GM23248 (cell line): ENCODE measurements around the gene AOPEP. TPM values are rescaled to one million over a fixed set of nuclear protein-coding genes. Genes with fewer than 3 reads are reported as not detected.

ENCODE experiments used
- DNase-seq: peaks from one replicate; pipeline ENCODE4 v3.0.0-alpha.2; 2015
- H2AFZ ChIP-seq: fragments of 200-600 bp; sonication (generic); 2 replicates; pipeline ENCODE4 v1.6.1; 2016; ENCODE audit warnings: antibody characterized with exemption
- H3F3A ChIP-seq: fragments of 200-600 bp; sonication (generic); 2 replicates; pipeline ENCODE4 v1.6.1; 2016; ENCODE audit warnings: mild to moderate bottlenecking, antibody characterized with exemption, mixed run types; ENCODE audit not compliant: insufficient read depth
- H3K27ac ChIP-seq: fragments of 200-600 bp; sonication (generic); 2 replicates; pipeline ENCODE4 v1.5.1; 2016; ENCODE audit warnings: mild to moderate bottlenecking
- H3K27me3 ChIP-seq: fragments of 200-600 bp; sonication (generic); replicated peaks from 2 replicates; pipeline ENCODE4 v1.6.1; 2016; ENCODE audit warnings: mild to moderate bottlenecking; ENCODE audit not compliant: insufficient read depth
- H3K36me3 ChIP-seq: fragments of 200-600 bp; sonication (generic); 2 replicates; pipeline ENCODE4 v1.6.1; 2016; ENCODE audit warnings: low read depth, mild to moderate bottlenecking
- H3K4me1 ChIP-seq: fragments of 200-600 bp; sonication (generic); 2 replicates; pipeline ENCODE4 v1.6.1; 2016; ENCODE audit warnings: mild to moderate bottlenecking; ENCODE audit not compliant: insufficient read depth
- H3K4me2 ChIP-seq: fragments of 200-600 bp; sonication (generic); one replicate; pipeline ENCODE4 v1.6.1; 2016; ENCODE audit warnings: mild to moderate bottlenecking; ENCODE audit not compliant: unreplicated experiment
- H3K4me3 ChIP-seq: fragments of 200-600 bp; sonication (generic); 2 replicates; pipeline ENCODE4 v1.5.1; 2016; ENCODE audit warnings: mild to moderate bottlenecking
- H3K79me2 ChIP-seq: fragments of 200-600 bp; sonication (generic); 2 replicates; pipeline ENCODE4 v1.6.1; 2016; ENCODE audit warnings: mild to moderate bottlenecking; ENCODE audit not compliant: insufficient read depth
- H3K9ac ChIP-seq: fragments of 200-600 bp; sonication (generic); 2 replicates; pipeline ENCODE4 v1.6.1; 2016; ENCODE audit warnings: mild to moderate bottlenecking
- H3K9me2 ChIP-seq: fragments of 200-600 bp; sonication (generic); 2 replicates; pipeline ENCODE4 v1.6.1; 2016; ENCODE audit warnings: mixed run types, mild to moderate bottlenecking, moderate library complexity; ENCODE audit not compliant: insufficient read depth
- H3K9me3 ChIP-seq: fragments of 200-600 bp; sonication (generic); one replicate; pipeline ENCODE4 v1.6.1; 2017; ENCODE audit warnings: low read depth
- H4K20me1 ChIP-seq: fragments of 200-600 bp; sonication (generic); 2 replicates; pipeline ENCODE4 v1.6.0; 2016; ENCODE audit not compliant: insufficient read depth
- EZH2 ChIP-seq: fragments of 200-600 bp; sonication (generic); IDR thresholded peaks from 2 replicates; pipeline ENCODE4 v1.6.1; 2018; ENCODE audit warnings: antibody characterized with exemption, mild to moderate bottlenecking; ENCODE audit not compliant: insufficient read depth, poor library complexity, severe bottlenecking
- EZH2phosphoT487 ChIP-seq: fragments of 200-600 bp; sonication (generic); IDR thresholded peaks from 2 replicates; pipeline ENCODE4 v1.6.1; 2018; ENCODE audit warnings: antibody characterized with exemption, moderate library complexity, mild to moderate bottlenecking, low read depth; ENCODE audit not compliant: insufficient read depth
- WGBS, 2 experiments: methylation state at CpG; one replicate each; pipeline ENCODE4 v1.1.6; 2015 to 2017; ENCODE audit warnings: low lambda C conversion rate in 2 of 2, low coverage in 1 of 2; ENCODE audit errors: missing lambda C conversion rate in 2 of 2; 5-methylcytosine and 5-hydroxymethylcytosine counted together
- in situ Hi-C: fragments of 300-500 bp; cut with MboI; formaldehyde crosslinking; loops from 2 replicates; pipeline ENCODE4 v1.15.0; 2020
- polyA plus RNA-seq: library from polyadenylated mRNA; unstranded; fragments of >200 nt; fragmentation: Nextera tagmentation; extraction: Ambion mirVana; gene quantifications from 2 replicates; pipeline ENCODE4 v1.2.1, GENCODE V29; 2016
- total RNA-seq: library from RNA; depleted of rRNA; stranded (reverse); fragments of >200 nt; shearing (Covaris generic); gene quantifications from 2 replicates; pipeline ENCODE4 v1.2.3, GENCODE V29; 2014

The AOPEP gene
- total and polyA plus RNA-seq, 2 experiments from 2014 or later, result 90.0 to 120 TPM

- H3K4me1 ChIP-seq, result peaks cover 57% of the 10 kb centered on the region
- no peak for TF ChIP-seq EZH2
Observed at GRCh38 chr9:94948567-94949235, 222.2 kb downstream of the AOPEP start.

DNA sequence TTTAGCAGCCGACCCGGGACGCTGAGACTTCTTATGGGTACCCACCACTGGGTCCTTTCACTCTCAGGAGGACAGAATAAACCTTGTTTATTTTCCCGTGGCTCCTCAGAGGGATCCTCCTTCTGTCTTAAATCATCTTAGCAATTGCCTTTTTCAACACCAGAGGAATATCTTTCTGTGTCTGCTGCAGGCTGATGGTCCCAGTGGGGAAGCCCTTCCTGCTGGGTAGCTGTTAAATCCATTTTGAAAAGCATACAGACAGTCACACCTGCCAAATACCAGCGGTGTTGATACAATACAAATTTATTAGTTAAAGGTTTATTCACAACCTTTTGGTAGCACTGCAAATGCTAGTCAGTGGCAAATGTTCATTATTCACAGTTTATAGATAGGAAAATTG, 222.9 kb downstream of the AOPEP start:
- H3K9me3 ChIP-seq, result no peaks in the 10 kb centered on the region
- H3K9ac ChIP-seq, result no peak overlapping the region
- TF ChIP-seq EZH2, result no peak
- no peak for TF ChIP-seq EZH2phosphoT487
- no peaks in the 10 kb centered on the region for H3K27me3 ChIP-seq
- H3K9me2 ChIP-seq, result no peaks in the 10 kb centered on the region
- H3K79me2 ChIP-seq, result no peaks in the 10 kb centered on the region
- no peak for DNase-seq
- WGBS, 2 experiments, result 75 to 77% methylated on average over 5 of the region's 5 CpGs
- no peak overlapping the region for H3K27ac ChIP-seq
- in situ Hi-C loops, result no loop called here
- peaks cover 51% of the 10 kb centered on the region for H3K4me1 ChIP-seq
- no peak overlapping the region for H3K4me2 ChIP-seq
- peaks cover 34% of the 10 kb centered on the region for H3F3A ChIP-seq
- no peak overlapping the region for H3K4me3 ChIP-seq
- no peaks in the 10 kb centered on the region for H3K36me3 ChIP-seq
- no peak overlapping the region for H2AFZ ChIP-seq
- H4K20me1 ChIP-seq, result no peaks in the 10 kb centered on the region

More at GRCh38 chr9:94948567-94949235, 222.2 kb downstream of the AOPEP start:
- H3K4me3 ChIP-seq, result no peak overlapping the region
- H3K9me3 ChIP-seq, result no peaks in the 10 kb centered on the region
- no peaks in the 10 kb centered on the region for H4K20me1 ChIP-seq
- H3K9me2 ChIP-seq, result no peaks in the 10 kb centered on the region
- no peak overlapping the region for H2AFZ ChIP-seq
- no peaks in the 10 kb centered on the region for H3K27me3 ChIP-seq
- H3K4me2 ChIP-seq, result no peak overlapping the region
- no peaks in the 10 kb centered on the region for H3K36me3 ChIP-seq
- in situ Hi-C loops, result no loop called here
- no peaks in the 10 kb centered on the region for H3K79me2 ChIP-seq
- H3K9ac ChIP-seq, result no peak overlapping the region
- peaks cover 40% of the 10 kb centered on the region for H3F3A ChIP-seq
- 53 to 58% methylated on average over 5 of the region's 5 CpGs for WGBS, 2 experiments
- peak overlapping the region; percentile 27 for H3K27ac ChIP-seq
- peak; percentile 75 for DNase-seq

DNA sequence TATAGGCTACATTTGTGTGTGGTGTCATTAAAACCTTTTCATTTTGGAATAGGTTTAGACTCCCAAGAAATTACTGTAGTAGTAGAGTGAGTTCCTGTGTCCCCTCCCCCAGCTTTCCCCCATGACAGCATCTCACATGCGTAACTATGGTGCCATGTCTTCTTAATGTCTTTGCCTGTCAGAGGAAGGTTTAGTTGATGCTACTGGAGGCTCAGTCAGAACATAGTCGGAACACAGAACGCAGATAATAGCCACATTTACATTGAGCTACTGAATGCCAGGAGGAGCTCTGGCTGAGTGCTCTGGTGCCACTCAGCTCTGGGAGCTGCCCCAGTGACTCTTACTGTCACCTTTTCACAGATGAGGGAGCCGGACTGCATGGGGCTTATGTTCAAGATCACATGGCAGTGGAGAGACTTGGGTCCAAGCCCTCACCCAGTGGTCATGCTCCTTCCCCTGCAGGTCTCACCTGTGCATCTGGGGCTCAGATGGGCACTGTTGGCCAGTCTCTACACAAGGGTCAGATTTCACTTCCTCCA, 223.6 kb downstream of the AOPEP start:
- no peaks in the 10 kb centered on the region for H3K9me3 ChIP-seq
- in situ Hi-C loops, result no loop called here
- H3K36me3 ChIP-seq, result no peaks in the 10 kb centered on the region
- H3K4me3 ChIP-seq, result no peak overlapping the region
- no peak overlapping the region for H3K27ac ChIP-seq
- no peak overlapping the region for H2AFZ ChIP-seq
- no peaks in the 10 kb centered on the region for H4K20me1 ChIP-seq
- TF ChIP-seq EZH2phosphoT487 (no peak), EZH2 (no peak)
- no peaks in the 10 kb centered on the region for H3K79me2 ChIP-seq
- DNase-seq, result no peak
- 97 to 100% methylated on average over 4 of the region's 4 CpGs for WGBS, 2 experiments
- no peaks in the 10 kb centered on the region for H3K27me3 ChIP-seq
- H3K4me2 ChIP-seq, result no peak overlapping the region
- peaks cover 26% of the 10 kb centered on the region for H3F3A ChIP-seq
- H3K4me1 ChIP-seq, result peaks cover 43% of the 10 kb centered on the region
- no peak overlapping the region for H3K9ac ChIP-seq
- H3K9me2 ChIP-seq, result no peaks in the 10 kb centered on the region

DNA sequence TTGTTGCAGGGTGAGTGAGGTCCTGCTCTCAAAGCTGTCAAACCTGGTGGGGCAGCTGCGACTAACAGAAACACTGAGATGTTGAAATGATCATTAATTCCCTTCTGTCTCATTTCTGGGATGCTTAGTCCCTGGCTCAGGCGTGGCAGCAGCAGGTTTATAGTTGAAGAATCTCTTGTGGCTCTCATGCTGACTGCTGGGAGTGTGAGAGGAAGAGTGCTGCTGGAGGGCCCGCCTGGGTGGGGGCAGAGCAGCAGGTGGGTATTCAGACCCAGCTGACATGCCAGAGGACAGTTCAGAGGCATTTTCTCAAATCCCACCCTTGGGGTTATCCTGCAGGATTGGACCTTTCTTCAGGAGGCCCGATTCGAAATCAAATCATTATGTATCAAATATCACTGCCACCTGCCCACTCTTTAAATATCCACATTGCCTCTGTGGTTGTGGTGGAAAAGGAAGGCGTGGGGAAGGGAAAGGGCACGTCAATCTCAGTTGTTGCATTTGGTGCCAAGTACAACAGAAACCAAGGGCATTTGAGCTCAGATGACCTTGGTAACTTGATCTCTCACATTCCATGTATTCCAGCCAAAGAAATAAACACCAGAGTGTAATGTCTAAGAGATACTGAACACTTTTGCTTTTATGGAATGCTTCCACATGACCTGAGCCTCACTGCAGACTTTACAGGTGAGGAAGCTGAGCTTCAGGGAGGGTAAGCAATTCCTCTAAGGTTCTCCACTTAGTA, 224.3 kb downstream of the AOPEP start:
- no peak for DNase-seq
- no peak overlapping the region for H3K4me3 ChIP-seq
- H3K27ac ChIP-seq, result no peak overlapping the region
- H3K9me2 ChIP-seq, result no peaks in the 10 kb centered on the region
- no peak overlapping the region for H3K9ac ChIP-seq
- no peak for TF ChIP-seq EZH2phosphoT487
- peaks cover 37% of the 10 kb centered on the region for H3K4me1 ChIP-seq
- no peaks in the 10 kb centered on the region for H3K9me3 ChIP-seq
- in situ Hi-C loops, result no loop called here
- no peaks in the 10 kb centered on the region for H3K36me3 ChIP-seq
- no peak overlapping the region for H3K4me2 ChIP-seq
- no peaks in the 10 kb centered on the region for H3K27me3 ChIP-seq
- no peaks in the 10 kb centered on the region for H4K20me1 ChIP-seq
- peaks cover 22% of the 10 kb centered on the region for H3F3A ChIP-seq
- no peaks in the 10 kb centered on the region for H3K79me2 ChIP-seq
- no peak overlapping the region for H2AFZ ChIP-seq
- 83 to 88% methylated on average over 7 of the region's 7 CpGs for WGBS, 2 experiments
